ENCODE measurements around the gene KDM5C.

Gene KDM5C

DNA sequence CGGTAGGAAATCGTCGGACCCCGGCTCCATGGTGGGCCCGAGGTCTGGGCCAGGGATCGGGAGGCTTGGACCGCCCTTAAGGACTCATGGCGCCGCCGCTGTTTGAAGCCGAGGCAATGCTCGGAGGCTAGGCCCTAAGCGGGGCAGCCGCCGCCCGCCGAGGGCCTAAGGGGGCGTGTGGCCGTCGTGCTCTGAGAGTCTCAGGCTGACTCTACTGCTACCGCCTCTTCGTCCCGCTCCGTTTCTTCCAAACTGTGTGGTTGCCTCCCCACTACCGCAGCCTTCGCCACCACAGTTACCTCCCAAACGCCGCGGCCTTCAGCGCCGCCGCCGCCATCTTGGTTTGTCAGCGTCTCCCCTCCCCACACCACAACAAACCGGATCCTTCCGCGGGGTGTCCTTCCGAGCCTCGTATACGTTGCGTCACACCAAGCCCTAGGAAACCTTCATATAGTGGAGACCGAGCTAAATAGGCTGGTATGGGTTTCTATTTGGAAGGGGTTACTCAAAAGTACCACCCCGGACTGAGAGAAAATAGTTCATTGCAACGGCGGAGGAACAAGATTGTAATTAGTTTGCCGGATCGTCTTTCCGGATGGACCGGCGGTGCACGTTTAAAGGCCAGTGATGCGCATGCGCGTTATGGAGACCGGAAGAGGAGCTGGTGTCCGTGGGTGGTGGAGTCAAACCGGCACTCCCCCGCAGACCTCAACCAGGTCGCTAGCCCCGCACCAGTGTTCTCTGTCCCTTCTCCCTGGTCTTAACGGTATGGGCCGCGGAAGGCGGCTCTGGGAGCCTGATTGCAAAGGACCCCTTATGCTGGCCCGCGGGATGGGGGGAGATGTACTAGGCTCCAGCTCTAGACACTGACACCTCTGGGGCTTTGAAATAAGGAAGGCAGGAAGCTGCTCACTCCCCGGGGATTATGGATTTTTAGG lies at the start of gene KDM5C:
Gene KDM5C (minus strand): TSS at position 348 of the 938 bp plus-strand sequence. CDS start 318 bp downstream, at position 30.
- peak; percentile 97 for DNase-seq (ENCODE audit: low read depth, low spot score)

DNA sequence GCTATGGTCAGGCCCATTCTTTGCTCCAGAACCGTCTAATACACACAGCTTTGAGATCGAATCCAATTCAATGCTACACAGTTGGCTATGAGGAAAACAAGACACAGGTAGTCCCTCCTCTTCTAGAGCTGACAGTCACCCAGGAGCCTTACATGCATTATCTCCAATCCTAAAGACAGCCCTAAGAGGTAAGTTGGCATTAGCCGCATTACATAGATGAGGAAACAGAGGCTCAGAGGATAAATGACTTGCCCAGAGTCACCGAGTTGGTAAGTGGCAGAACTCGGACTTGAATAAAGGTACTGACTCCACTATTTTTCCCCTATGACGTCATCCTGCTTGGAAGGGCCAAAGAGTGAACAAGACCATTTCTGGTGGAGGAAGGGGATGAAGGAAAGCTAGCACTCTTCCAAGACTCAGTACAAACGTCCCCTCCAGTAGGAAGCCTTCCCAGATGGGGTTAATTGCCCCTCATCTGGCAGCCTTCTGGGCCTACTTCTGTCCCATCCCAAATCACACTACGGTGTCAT lies 47.9 kb upstream of the KDM5C start:
- DNase-seq (ENCODE audit: low read depth, low spot score): no peak

DNA sequence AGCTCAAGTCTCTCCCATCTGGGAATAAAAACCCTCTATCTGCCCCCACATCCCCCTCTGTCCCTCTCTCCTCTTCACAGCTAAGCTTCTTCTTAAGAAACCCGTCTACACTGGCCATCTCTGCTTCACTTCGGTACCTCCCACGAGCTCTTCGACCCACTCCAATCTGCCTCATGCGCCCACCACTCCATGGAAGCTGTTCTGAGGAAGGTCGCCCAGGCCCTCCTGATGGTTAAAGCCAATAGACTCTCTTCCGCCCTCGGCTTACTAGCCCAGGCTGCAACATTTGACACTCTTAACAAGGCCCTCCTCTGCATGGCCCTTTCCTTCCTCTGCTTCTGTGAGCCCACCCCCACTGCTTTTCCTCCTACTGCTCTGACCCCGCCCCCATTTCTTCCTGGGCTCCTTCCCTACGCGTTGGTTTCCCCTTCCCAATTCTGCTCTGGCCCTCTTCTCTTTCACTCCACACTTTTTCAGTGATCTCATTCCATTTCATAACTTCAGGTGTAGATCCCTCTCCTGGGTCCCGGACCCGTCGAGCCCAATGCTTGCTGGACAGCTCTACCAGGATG lies 44.6 kb upstream of the KDM5C start:
- no peak for DNase-seq (ENCODE audit: low read depth, low spot score)

DNA sequence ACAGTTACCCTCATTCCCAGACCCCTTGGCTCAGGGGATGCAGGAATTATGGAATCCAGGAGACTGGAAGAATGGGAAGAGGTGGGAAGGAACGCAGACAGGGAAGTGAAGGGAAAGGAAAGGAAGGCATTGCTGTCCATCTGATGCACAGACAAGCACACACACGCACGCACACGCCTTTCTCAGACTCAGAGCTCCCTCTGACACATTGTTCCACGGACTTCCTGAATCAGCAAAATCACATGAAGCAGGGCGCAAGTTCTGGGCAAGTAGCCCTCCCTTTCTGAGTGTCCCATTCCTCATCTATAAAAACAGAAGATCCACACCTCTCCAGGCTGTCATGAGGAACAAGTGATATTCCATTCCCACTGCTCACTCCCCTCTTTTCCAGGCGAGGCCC lies 43.2 kb upstream of the KDM5C start:
- no peak for DNase-seq (ENCODE audit: low read depth, low spot score)

DNA sequence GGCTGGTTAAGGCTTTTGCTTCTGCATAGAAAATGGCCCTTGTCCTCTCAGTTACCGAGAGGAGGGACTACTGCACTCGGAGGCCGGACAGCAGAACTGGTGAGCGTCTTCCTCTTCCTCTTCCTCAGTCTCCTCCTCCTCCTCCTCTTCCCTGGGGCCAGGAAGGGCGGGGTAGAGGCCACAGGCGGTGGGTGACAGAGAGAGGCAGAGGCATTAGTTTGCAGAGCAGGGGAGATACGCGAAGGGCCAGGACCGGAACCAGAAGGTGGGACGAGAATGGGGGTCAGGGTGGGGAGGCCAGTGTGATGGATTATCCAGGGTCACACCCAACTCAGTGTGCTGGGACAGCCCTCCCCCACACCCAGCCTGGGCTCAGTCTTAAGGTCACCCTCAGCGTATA lies 41.9 kb upstream of the KDM5C start:
- no peak for DNase-seq (ENCODE audit: low read depth, low spot score)

DNA sequence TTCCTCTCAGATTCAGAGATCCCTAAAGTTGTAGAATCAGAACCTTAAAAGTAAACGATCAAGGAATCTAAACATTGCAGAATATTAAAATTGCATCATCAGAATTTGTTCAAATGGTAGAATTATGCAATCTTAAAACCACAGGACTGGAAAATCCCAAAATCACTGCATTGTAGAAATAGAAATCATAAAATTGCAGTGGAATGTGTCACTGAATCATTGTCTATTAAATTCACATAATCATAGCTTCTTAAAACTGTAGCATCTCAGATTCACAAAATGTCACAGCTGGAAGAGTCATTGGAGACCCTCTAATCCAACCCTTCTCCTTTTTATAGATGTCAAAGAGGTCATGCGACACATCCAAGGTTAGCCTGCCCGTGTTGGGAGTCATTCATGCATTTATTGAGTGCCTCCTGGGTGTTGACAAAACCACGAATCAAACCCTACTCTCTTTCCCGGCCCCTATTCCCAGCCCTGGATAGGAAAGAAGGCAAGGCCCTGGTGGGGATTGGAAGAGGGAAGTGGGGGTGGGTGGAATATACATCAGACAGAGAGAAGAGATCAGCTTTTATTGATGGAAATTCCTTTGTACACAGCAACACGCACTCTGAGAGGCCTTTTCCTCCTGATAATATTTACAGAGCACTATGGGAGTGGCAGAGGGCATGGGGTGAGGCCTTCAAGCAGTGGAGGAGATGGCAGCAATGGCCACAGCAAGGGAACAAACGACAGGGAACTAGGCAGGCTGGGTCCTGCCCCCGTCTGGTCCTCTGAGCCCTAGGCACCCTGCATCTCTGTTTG lies 41.0 kb upstream of the KDM5C start:
- DNase-seq (ENCODE audit: low read depth, low spot score): no peak

DNA sequence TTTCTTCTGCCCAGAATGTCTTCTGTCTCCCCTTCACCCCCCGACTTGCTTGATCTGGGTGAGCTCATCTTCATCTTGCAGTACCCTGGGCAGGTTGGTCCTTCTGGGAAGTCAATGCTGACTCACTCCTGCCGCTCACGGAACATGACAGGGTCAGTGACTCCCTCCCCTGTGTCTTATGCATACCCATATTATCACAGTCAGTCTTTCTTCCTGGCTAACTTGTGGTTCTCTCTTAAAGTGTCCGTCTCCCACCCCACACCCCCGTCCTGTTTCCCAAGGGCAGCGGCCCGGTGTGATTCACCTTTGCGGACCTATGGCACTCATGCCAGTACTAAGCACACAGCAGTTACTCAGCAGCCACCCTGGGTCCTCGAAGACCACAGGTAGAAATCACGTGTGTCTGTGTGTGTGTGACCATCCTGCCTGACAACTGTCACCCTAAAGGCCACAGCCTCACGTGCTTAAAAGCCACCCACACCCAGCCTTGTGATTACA lies 38.6 kb upstream of the KDM5C start:
- DNase-seq (ENCODE audit: low read depth, low spot score): peak; percentile 40

DNA sequence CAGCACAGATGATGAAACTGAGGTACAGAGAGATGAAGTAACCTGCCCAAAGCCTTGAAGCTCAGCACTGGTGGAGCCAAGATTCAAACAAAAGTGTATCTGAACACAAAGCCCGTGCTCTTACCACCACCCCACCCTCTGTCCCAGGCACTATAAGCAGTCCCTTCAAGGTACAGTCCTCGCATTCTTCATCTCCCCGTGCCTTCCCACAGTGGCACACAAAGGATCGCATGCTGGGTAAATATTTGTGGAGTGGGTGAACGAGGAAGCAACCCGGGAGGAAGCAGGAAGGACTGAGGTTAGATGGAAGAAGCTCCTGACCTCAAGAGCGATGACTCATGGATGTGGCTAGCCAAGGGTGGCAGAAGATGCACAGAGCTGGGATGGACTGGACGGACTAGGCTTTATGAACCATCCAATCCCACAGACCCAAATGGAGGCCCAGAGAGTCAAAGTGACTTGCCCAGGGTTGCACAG lies 37.9 kb upstream of the KDM5C start:
- DNase-seq (ENCODE audit: low read depth, low spot score): peak; percentile 40

DNA sequence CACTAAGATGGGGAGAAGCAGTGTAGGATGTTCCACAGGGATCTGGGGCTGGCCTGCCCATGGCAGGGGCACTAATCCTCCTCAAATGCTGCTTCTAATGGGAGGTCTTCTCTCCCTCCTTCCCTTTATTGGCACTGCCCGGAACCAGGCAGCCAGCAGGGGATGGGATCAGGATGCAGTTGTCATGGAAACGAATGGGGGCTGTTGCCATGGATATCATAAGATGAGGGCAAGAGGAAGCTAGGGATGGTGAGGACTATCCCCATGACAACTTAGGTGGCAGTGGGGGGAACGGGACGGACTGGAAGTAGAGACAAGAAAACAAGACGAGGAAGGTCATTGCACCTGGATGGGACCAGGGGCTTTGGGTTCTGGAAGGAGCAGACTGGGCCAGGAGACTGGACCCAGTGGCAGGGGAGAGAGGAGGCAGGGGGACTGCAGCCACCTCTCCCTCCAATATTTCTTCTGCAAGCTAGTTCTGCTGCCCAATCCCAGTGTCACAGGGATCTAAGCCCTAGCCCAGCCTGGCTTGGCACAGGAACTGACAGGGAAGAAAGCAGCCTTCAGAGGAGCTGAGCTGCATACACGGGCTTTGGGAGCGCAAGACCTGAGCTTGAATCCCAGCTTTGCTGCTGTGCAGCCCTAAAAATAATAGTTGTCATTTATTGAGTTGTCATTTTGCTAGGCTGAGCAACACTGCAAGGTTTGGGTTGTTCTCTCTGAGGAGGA lies 37.3 kb upstream of the KDM5C start:
- DNase-seq (ENCODE audit: low read depth, low spot score): no peak

DNA sequence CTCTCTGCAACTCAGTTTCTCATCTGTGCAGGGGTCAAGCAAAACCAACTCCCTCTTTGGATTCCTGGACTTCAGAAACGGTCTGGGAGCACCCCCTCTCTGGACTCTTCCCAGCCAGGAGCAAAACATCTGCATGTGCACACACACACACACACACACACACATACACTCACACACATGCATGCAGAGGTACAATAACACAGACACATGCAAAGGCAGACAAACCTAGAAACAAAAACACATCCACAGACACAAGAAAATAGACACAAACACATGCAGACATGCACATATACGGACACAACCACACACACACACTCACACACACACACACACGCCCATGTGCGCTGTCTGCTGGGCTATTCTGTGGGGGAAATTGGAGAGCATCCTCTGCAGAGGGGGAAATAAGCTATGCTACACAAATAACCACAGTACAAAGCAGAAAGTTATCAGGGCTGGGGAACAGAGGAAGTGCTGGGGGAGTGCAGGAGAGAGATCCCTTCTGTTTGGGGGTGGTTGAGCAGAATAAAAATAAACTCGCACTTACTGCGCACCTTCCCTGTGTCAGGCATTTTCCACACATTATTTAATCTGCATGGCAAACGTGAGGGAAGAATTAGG lies 36.5 kb upstream of the KDM5C start:
- DNase-seq (ENCODE audit: low read depth, low spot score): no peak

DNA sequence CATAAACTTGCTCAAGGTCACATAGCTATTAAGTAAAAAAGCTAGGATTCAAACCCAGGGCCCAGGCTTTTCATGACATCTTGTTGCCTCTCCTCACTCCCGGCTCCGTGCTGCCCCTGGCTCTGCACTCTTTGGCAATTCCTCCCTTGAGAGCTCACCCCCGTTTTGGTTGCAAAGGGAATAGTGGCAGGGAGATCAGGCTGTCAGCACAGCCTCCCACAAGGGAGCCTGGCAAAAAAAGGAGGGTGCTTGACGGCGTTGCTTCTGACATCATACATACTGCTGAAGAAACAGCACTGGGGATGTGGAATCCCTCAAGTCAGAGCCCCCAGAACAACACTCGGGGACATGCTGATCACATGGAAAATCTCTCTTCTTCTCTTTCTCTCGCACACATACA lies 35.8 kb upstream of the KDM5C start:
- no peak for DNase-seq (ENCODE audit: low read depth, low spot score)

DNA sequence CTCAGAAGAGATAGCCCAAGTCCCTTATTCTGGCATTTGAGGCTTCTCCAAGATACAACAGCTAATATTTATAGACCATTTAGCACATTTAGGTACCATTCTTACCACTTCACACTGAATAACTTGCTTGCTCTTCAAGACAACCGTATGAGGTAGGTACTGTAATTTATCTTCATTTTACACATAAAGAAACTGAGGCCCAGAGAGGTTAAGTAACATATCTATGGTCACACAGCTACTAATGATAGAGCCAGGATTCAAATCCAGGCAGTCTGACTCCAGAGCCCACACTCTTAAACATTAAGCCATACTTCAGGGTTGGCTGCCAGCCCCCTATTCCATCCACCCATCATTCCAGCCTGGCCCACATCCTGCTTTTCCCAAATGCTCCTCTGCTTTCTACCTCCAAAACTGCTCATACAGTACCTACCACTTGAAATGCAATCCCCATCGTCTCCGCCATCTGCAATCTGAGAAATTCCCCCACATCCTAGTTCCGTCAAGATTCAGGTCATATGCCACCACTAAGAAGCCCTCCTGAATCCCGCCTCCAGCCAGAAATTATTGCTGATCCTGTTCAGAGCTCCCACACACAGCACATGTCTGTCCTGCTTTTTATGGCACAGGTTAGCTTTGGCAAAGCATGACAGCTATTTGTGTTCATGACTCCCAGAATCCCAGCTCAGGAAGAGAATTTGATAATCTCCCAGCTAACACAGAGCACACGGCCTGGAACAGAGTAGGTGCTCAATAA lies 32.8 kb upstream of the KDM5C start:
- no peak for DNase-seq (ENCODE audit: low read depth, low spot score)

DNA sequence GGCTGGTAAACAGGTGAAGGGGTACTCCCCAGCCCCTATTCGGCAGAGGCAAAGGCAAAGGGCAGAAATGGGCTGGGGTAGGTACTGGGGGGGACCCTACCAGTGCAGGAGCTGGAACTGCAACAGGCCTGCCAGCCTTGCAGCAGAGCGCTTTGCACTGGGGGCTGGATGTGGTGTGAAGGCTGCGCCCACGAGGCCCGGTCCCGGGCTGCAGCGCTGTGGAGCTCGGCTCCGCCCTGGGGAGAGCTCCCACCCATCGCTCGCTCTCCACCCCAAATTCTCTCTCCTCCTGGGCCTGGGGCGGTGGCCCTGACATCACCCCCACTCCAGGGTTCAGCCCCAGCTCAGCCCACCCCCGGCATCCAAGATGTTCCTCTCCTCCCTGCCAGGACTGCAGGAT lies 32.2 kb upstream of the KDM5C start:
- DNase-seq (ENCODE audit: low read depth, low spot score): no peak

DNA sequence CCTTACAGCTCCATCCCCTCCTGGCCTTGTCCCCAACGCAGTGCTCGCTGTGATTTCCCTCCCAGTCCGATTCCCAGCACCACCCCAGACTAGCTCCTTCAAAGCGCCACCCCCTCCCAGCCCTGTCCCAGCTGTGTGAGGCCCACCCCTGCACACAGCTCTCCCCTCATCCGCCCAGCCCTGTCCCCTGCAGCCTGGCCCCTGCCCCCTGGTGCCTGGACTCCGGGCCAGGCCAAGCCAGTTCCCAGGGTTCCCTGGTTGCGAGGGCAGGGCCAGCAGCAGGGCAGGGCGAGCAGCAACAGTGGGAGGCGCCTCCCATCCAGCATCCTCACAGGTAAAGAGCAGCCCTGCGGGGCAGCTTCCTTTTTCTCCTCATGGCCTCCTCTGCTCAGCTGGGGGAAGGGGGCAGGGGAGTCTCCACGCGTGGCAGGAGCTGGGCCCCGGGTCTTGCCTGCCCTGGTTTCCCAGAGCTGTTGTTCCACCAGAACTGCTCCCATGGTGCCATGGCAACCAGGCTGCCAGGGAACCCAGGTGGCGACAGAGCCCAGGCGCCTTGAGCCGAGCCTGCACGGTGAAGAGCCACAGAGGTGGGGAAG lies 31.5 kb upstream of the KDM5C start:
- no peak for DNase-seq (ENCODE audit: low read depth, low spot score)

DNA sequence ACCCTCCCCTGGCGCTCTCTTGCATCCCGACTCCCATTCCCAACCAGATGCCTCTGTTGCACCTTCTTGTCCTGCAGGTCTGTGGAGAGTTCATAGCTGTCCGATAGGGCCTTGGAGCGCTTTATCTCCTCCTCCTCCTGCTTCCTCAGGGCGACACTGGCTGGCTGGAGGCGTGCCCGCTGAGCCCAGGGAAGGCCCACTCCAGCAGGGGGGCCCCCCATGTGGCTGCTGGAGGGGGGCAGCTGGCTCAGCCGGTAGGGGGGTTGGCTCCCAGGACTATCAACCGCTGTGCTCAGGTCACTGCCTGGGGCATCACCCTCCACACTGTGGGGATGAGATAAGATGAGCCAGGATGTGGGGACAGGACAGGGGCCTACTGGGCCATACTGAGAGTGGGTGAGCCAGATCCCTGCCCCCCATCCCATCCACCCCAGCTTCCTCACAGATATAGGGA lies 30.8 kb upstream of the KDM5C start:
- DNase-seq (ENCODE audit: low read depth, low spot score): no peak

DNA sequence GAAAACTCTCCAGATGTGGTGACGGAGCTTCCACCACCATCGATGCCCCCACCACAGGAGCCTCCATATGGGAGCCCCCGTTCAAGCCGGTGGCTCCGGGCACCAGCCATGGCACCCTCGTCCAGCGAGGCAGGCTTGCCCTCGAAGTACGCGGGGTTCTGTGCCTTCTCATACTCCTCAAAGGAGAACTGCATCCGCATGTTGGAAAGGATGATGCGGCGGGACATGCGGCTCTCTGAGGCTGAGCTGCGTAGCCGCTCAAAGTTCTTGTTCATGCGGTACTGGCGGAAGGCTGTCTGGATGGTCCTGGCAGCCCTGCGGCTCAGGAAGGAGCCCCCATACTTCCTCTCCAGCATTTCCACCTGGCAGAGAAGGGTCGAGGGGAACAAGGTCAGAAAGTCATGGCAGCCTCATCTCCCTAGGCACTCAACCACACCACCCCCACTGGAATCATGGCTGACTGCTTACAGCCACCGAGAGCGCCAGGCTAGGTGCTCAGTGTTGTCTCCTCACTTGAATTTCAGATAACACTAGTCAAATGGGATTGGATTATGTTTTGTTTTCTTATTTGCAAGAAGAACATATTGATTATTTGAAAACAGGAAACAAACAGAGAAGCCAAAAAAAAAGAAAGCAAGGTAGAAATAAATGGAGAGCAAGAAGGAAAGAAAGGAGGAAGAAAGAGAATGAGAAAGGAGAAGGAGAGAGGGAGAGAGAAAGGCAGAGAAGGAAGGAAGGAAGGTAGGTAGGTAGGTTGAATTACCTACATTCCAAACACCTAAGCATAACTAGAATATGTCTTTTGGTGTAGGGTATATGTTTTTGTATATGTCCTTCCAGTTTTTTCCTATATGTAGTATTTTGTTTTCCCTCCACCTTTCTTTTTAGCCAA lies 29.8 kb upstream of the KDM5C start:
- DNase-seq (ENCODE audit: low read depth, low spot score): no peak

DNA sequence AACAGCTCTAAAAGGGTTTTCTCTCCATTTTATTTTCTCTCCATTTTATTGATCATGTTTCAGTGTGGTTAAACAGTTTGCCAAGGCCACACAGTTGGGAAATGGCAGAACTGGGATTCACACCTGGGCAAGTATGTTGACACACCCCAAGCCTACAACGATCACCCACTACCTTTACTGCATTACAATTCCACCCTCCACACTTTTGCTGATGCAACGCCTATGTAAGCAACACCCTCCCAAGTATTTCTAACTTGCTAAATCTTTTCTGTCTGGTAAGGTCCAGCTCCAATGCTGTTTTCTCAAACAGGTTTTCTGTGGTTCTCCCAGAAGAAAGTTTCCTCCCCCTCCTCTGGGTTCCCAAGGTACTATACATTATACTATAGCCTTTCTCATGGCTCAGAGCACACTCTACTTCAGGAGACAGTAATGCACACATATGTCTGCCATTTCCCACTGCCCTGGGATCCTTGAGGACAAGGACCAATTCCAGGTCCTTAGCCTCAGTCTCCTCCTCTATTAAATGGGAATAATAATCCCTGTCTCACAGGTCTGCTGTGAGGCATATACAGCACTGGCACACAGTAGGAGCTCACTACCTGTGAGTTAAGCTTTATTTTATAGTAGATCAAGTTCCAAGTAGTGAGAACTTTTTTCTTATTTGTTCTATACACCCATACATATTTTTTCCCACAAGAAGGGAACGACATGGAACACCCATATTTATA lies 28.4 kb upstream of the KDM5C start:
- no peak for DNase-seq (ENCODE audit: low read depth, low spot score)

DNA sequence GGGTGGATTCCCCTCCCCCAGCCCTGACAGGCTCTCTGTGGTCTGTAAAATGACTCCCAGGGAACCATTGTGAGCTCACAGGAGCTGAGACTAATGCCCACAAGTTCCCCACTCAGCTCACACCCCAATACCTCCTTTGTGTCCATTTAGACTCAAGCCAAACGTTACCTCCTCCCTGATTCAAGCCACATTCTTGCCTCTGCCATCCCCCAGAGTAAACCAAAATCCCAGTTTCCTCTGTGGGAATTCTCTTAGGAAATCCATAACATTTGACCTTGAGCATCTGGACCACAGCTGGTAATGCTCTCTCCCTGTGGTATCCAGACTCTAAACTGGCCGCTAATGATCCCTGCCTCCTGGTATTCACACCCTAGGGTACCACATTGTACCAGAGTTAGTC lies 26.3 kb upstream of the KDM5C start:
- peak; percentile 30 for DNase-seq (ENCODE audit: low read depth, low spot score)
